Measurements from ENCODE around the gene NTSR1. TPM values are rescaled to one million over a fixed set of nuclear protein-coding genes. Genes with fewer than 3 reads are reported as not detected.

NTSR1 gene
- total and polyA plus RNA-seq, 2 donors (not counting 1 experiment from before 2014, with no cell fraction given) = not detected

GRCh38 chr20:62659488-62660239 is 49.0 kb upstream of the NTSR1 start:
- Histone ChIP-seq H3K27ac (ENCODE audit: low read length in 2 of 2) (no peak overlapping the region), H2AFZ (ENCODE audit: insufficient read depth, low read depth, low read length, poor library complexity, severe bottlenecking) (no peak overlapping the region), H4K20me1 (ENCODE audit: control insufficient read depth, insufficient read depth, low read length, poor library complexity, severe bottlenecking) (no peaks in the 10 kb centered on the region), H3K36me3 (replicated peaks in 1 of 2; ENCODE audit: control extremely low read depth in 1 of 2, control insufficient read depth in 1 of 2, extremely low read depth in 1 of 2, insufficient read depth in 2 of 2, low read length in 1 of 2) (no peaks in the 10 kb centered on the region), H3K4me3 (ENCODE audit: control extremely low read depth in 1 of 5, extremely low read depth in 1 of 5, insufficient read depth in 1 of 5, low read depth in 2 of 5, low read length in 4 of 5) (no peak overlapping the region), H3K79me2 (ENCODE audit: control insufficient read depth, insufficient read depth, low read length) (peaks cover 36% of the 10 kb centered on the region), H3K4me1 (ENCODE audit: control insufficient read depth in 2 of 2, insufficient read depth in 2 of 2, low read length in 2 of 2) (peaks cover 15% of the 10 kb centered on the region in 2 donors), H3K9me3 (ENCODE audit: control extremely low read depth in 1 of 3, control insufficient read depth in 2 of 3, insufficient read depth in 1 of 3, low read length in 2 of 3) (no peaks in the 10 kb centered on the region), H3K4me2 (replicated peaks; ENCODE audit: low read depth, low read length, poor library complexity, severe bottlenecking) (no peak overlapping the region), H3K9ac (ENCODE audit: low read length) (no peak overlapping the region), H3K27me3 (replicated peaks in 1 of 4; ENCODE audit: control extremely low read depth in 1 of 4, control insufficient read depth in 3 of 4, insufficient read depth in 4 of 4, low read length in 3 of 4) (no peaks in the 10 kb centered on the region)
- DNase-seq = no peak
- ChIA-PET CTCF (interaction anchor here (1.0 kb wide), 1 partner anchor 43 kb away, joined by 3 read pairs; no protein-coding TSS in a partner anchor), POLR2A (no interaction called here)
- Mint-ChIP-seq H3K9me3 (ENCODE audit: insufficient read depth) (no peaks in the 10 kb centered on the region), H3K27me3 (no peaks in the 10 kb centered on the region), H3K27ac (no peak overlapping the region), H3K4me3 (no peak overlapping the region), H3K4me1 (peaks cover 12% of the 10 kb centered on the region)
- TF ChIP-seq CTCF (IDR thresholded peaks at IDR 0.05) (no peak), EZH2 (IDR thresholded peaks at IDR 0.05; ENCODE audit: borderline replicate concordance, insufficient read depth, low read depth, low read length, poor library complexity, severe bottlenecking) (no peak)
- WGBS (ENCODE audit: insufficient coverage) = 97% methylated on average over 28 of the region's 29 CpGs
- intact Hi-C loops (cut with micrococcal nuclease) = no loop called here
- ATAC-seq (ENCODE audit: low read depth) = no peak

- 93% methylated on average over 15 of the region's 15 CpGs for WGBS (ENCODE audit: insufficient coverage)
- no peaks in the 10 kb centered on the region for H3K36me3 ChIP-seq (replicated peaks in 1 of 2; ENCODE audit: control extremely low read depth in 1 of 2, control insufficient read depth in 1 of 2, extremely low read depth in 1 of 2, insufficient read depth in 2 of 2, low read length in 1 of 2)
- H3K4me2 ChIP-seq (replicated peaks; ENCODE audit: low read depth, low read length, poor library complexity, severe bottlenecking) = no peak overlapping the region
- ChIA-PET CTCF (interaction anchor here (1.0 kb wide), 1 partner anchor 44 kb away, joined by 3 read pairs; no protein-coding TSS in a partner anchor), POLR2A (no interaction called here)
- no peaks in the 10 kb centered on the region for H3K27me3 ChIP-seq (replicated peaks in 1 of 4; ENCODE audit: control extremely low read depth in 1 of 4, control insufficient read depth in 3 of 4, insufficient read depth in 4 of 4, low read length in 3 of 4)
- Mint-ChIP-seq H3K27me3 (no peaks in the 10 kb centered on the region), H3K4me3 (no peak overlapping the region), H3K9me3 (ENCODE audit: insufficient read depth) (no peaks in the 10 kb centered on the region), H3K4me1 (peaks cover 9% of the 10 kb centered on the region), H3K27ac (no peak overlapping the region)
- no peak overlapping the region for H3K4me3 ChIP-seq (ENCODE audit: control extremely low read depth in 1 of 5, extremely low read depth in 1 of 5, insufficient read depth in 1 of 5, low read depth in 2 of 5, low read length in 4 of 5)
- H3K4me1 ChIP-seq (ENCODE audit: control insufficient read depth in 2 of 2, insufficient read depth in 2 of 2, low read length in 2 of 2) = peaks cover 9% of the 10 kb centered on the region in 2 donors
- H3K9me3 ChIP-seq (ENCODE audit: control extremely low read depth in 1 of 3, control insufficient read depth in 2 of 3, insufficient read depth in 1 of 3, low read length in 2 of 3) = no peaks in the 10 kb centered on the region
- ATAC-seq (ENCODE audit: low read depth) (no peak), DNase-seq (no peak)
- intact Hi-C loops (cut with micrococcal nuclease) = no loop called here
- no peak overlapping the region for H2AFZ ChIP-seq (ENCODE audit: insufficient read depth, low read depth, low read length, poor library complexity, severe bottlenecking)
- TF ChIP-seq EZH2 (IDR thresholded peaks at IDR 0.05; ENCODE audit: borderline replicate concordance, insufficient read depth, low read depth, low read length, poor library complexity, severe bottlenecking) = no peak
- TF ChIP-seq CTCF (IDR thresholded peaks at IDR 0.05) = no peak
- H3K9ac ChIP-seq (ENCODE audit: low read length) = no peak overlapping the region
- peaks cover 39% of the 10 kb centered on the region for H3K79me2 ChIP-seq (ENCODE audit: control insufficient read depth, insufficient read depth, low read length)
- H3K27ac ChIP-seq (ENCODE audit: low read length in 2 of 2) = no peak overlapping the region
- no peaks in the 10 kb centered on the region for H4K20me1 ChIP-seq (ENCODE audit: control insufficient read depth, insufficient read depth, low read length, poor library complexity, severe bottlenecking)
Observed at GRCh38 chr20:62660240-62660615, 48.4 kb upstream of the NTSR1 start.

Data from B cell (primary cell).